Endodermal cell (in vitro differentiated cells): ENCODE measurements around the gene ASCC1. TPM values are rescaled to one million over a fixed set of nuclear protein-coding genes. Genes with fewer than 3 reads are reported as not detected.

Experiments
- DNase-seq: peaks from one replicate; pipeline ENCODE4 v3.0.0-alpha.2; 2017
- H3K27ac ChIP-seq: 2 replicates; pipeline ENCODE4 v1.5.1; 2013; ENCODE audit warnings: mild to moderate bottlenecking, low read depth, low read length, moderate library complexity
- H3K27me3 ChIP-seq: 2 replicates; pipeline ENCODE4 v1.6.1; 2013; ENCODE audit warnings: mild to moderate bottlenecking, low read length, moderate library complexity; ENCODE audit not compliant: insufficient read depth, control insufficient read depth, poor library complexity, severe bottlenecking
- H3K36me3 ChIP-seq: 2 replicates; pipeline ENCODE4 v1.7.0; 2013; ENCODE audit warnings: mild to moderate bottlenecking, low read length, moderate library complexity; ENCODE audit not compliant: control insufficient read depth, insufficient read depth
- H3K4me1 ChIP-seq: one replicate; pipeline ENCODE4 v1.7.0; 2013; ENCODE audit warnings: low read length; ENCODE audit not compliant: control insufficient read depth, insufficient read depth
- H3K4me3 ChIP-seq: 2 replicates; pipeline ENCODE4 v1.5.1; 2013; ENCODE audit warnings: mild to moderate bottlenecking, low read length, moderate library complexity
- H3K9ac ChIP-seq: 2 replicates; pipeline ENCODE4 v1.6.1; 2013; ENCODE audit warnings: mild to moderate bottlenecking, low read length, moderate library complexity; ENCODE audit not compliant: poor library complexity, severe bottlenecking; ENCODE audit errors: extremely low read depth
- H3K9me3 ChIP-seq: 2 replicates; pipeline ENCODE4 v1.6.1; 2013; ENCODE audit warnings: mild to moderate bottlenecking, low read length, moderate library complexity; ENCODE audit not compliant: control insufficient read depth
- H3K27ac Mint-ChIP-seq: 2 replicates; pipeline ENCODE4 v1.8.0; 2020; ENCODE audit warnings: mixed read lengths
- H3K27me3 Mint-ChIP-seq: 2 replicates; pipeline ENCODE4 v1.8.0; 2021; ENCODE audit warnings: mild to moderate bottlenecking, mixed read lengths; ENCODE audit not compliant: insufficient read depth
- H3K36me3 Mint-ChIP-seq: 2 replicates; pipeline ENCODE4 v1.8.0; 2020; ENCODE audit warnings: low read depth, mixed read lengths
- H3K4me1 Mint-ChIP-seq: 2 replicates; pipeline ENCODE4 v1.8.0; 2020; ENCODE audit warnings: mixed read lengths
- H3K4me3 Mint-ChIP-seq: 2 replicates; pipeline ENCODE4 v1.8.0; 2020; ENCODE audit warnings: mild to moderate bottlenecking, moderate library complexity, mixed read lengths
- H3K9me3 Mint-ChIP-seq: 2 replicates; pipeline ENCODE4 v1.8.0; 2020; ENCODE audit warnings: mild to moderate bottlenecking, mixed read lengths
- CTCF ChIP-seq: fragments of 200-600 bp; sonication (generic); conservative IDR thresholded peaks from 2 replicates; pipeline ENCODE4 v1.5.0; 2021; ENCODE audit warnings: antibody characterized with exemption, mild to moderate bottlenecking
- WGBS, 2 experiments: methylation state at CpG; one replicate each; pipeline versions ENCODE4 v1.1.5 to v1.1.7; 2013; ENCODE audit warnings: missing lambda C conversion rate in 2 of 2, mixed read lengths in 1 of 2; ENCODE audit not compliant: insufficient coverage in 1 of 2, insufficient read length in 1 of 2; 5-methylcytosine and 5-hydroxymethylcytosine counted together
- total RNA-seq, 2 donors: library from RNA; stranded (reverse); fragmentation: NEBNext Ultra II Directional in 1 of 2; extraction: Animal tissue kit (Norgen Biotek cat#: 25700) in 1 of 2; gene quantifications; 2 replicates in 1 of 2; 3 replicates in 1 of 2; pipeline ENCODE4 v1.2.1, GENCODE V29; 2021

ASCC1 gene
- total RNA-seq, 2 donors from 2014 or later: 29.2 to 34.0 TPM

- Mint-ChIP-seq H3K36me3 (no peaks in the 10 kb centered on the region), H3K27me3 (no peaks in the 10 kb centered on the region), H3K9me3 (no peaks in the 10 kb centered on the region), H3K27ac (no peak overlapping the region), H3K4me3 (no peak overlapping the region), H3K4me1 (peaks cover 13% of the 10 kb centered on the region)
- DNase-seq: no peak
- WGBS, 2 experiments: 94 to 97% methylated on average over 11 to 12 of the region's 12 CpGs
- no peak for TF ChIP-seq CTCF
- Histone ChIP-seq H3K27me3 (no peaks in the 10 kb centered on the region), H3K27ac (no peak overlapping the region), H3K4me1 (peaks cover 5% of the 10 kb centered on the region), H3K9me3 (no peaks in the 10 kb centered on the region), H3K36me3 (no peaks in the 10 kb centered on the region), H3K9ac (no peak overlapping the region), H3K4me3 (no peak overlapping the region)
These were observed 157.7 kb downstream of the ASCC1 start for GRCh38 chr10:72058347-72058898.

DNA sequence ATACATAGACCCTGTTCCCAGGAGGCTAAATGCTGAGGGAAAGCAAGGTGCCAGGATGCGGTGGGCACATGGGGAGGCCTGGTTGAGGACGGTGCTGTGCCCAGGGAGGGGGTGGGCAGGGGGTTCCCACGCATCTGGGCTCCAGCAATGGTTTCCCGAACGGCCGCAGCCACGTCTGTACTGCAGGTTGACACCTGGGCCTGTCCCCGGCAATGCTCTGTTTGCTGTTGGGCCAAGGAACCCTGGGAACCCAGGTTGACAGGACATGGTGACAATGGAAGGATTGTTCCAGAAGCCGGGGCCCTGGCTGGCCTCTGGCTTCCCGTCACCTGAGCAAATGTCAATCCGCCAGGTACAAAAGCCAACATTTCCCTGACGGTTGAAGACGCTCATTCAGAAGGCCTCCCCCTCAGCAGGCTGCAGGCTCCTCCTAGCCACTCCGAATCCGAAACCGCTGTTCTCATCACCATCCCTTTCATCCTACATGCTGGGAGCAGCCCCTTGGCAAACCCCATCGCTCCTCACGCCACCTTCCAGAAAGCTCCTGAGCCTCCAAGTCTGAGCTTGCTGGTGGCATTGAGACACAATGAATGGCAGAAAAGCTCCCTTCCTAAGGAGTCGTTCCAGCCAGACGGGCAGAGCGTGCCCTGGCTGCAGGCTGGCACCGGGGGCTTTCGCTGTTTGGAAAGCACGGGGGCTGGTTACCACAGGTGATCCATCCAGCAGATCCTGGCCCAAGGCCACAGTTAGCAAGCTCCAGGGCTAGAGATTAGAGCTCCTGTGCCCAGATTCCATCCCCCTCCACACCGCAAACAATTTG is 158.9 kb downstream of the ASCC1 start:
- H3K4me1 ChIP-seq: peaks cover 5% of the 10 kb centered on the region
- no peak overlapping the region for H3K4me3 ChIP-seq
- no peak overlapping the region for H3K27ac Mint-ChIP-seq
- H3K36me3 ChIP-seq: no peaks in the 10 kb centered on the region
- no peak overlapping the region for H3K4me3 Mint-ChIP-seq
- DNase-seq: no peak
- no peaks in the 10 kb centered on the region for H3K27me3 Mint-ChIP-seq
- H3K4me1 Mint-ChIP-seq: peaks cover 13% of the 10 kb centered on the region
- H3K27ac ChIP-seq: no peak overlapping the region
- 92 to 95% methylated on average over 14 to 25 of the region's 25 CpGs for WGBS, 2 experiments
- H3K9ac ChIP-seq: no peak overlapping the region
- no peaks in the 10 kb centered on the region for H3K9me3 ChIP-seq
- H3K36me3 Mint-ChIP-seq: no peaks in the 10 kb centered on the region
- H3K27me3 ChIP-seq: no peaks in the 10 kb centered on the region
- no peaks in the 10 kb centered on the region for H3K9me3 Mint-ChIP-seq
- TF ChIP-seq CTCF: no peak

DNA sequence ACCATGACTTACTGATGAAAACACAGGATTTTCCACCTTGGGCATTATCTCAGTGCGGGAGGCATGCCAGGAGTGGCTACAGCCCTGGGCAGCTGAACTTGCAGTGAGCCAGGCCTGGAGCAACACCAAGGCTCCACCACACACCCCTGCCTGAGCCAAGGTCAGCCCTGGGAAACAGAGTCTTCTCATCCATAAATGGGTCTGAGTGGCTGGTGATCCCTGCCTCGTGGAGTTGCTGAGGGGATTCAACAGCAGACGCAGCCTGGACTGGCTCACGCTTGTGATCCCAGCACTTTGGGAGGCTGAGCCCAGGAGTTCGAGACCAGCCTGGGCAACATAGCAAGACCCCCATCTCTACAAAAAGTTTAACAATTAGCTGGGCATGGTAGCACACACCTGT is 160.0 kb downstream of the ASCC1 start:
- Mint-ChIP-seq H3K9me3 (no peaks in the 10 kb centered on the region), H3K36me3 (no peaks in the 10 kb centered on the region), H3K27ac (no peak overlapping the region), H3K4me3 (no peak overlapping the region), H3K4me1 (peaks cover 11% of the 10 kb centered on the region), H3K27me3 (no peaks in the 10 kb centered on the region)
- Histone ChIP-seq H3K4me1 (peaks cover 4% of the 10 kb centered on the region), H3K36me3 (no peaks in the 10 kb centered on the region), H3K9me3 (no peaks in the 10 kb centered on the region), H3K27ac (no peak overlapping the region), H3K9ac (no peak overlapping the region), H3K27me3 (no peaks in the 10 kb centered on the region), H3K4me3 (no peak overlapping the region)
- WGBS, 2 experiments: 77 to 96% methylated on average over 3 to 5 of the region's 5 CpGs
- DNase-seq: no peak
- TF ChIP-seq CTCF: no peak
